NB4 (cell line): ENCODE results near the gene TLCD5.
A peak's percentile ranks its signal among the peaks of the same experiment; 100 is the strongest.

Experiments
- DNase-seq: peaks from one replicate; pipeline ENCODE4 v3.0.0; 2010; ENCODE audit warnings: low read depth
- H3K4me3 ChIP-seq: one replicate; pipeline ENCODE4 v1.5.1; 2011; ENCODE audit warnings: mild to moderate bottlenecking, low read depth, low read length, moderate library complexity
- CTCF ChIP-seq: IDR thresholded peaks from one replicate; pipeline ENCODE4 v1.5.1; 2012; ENCODE audit warnings: low read depth, low read length
- MYC ChIP-seq: IDR thresholded peaks from 2 replicates; pipeline ENCODE4 v1.6.1; 2011; ENCODE audit warnings: low read depth, low read length
- POLR2A ChIP-seq: IDR thresholded peaks from 2 replicates; pipeline ENCODE4 v1.6.1; 2011; ENCODE audit warnings: mild to moderate bottlenecking; ENCODE audit not compliant: insufficient read length; ENCODE audit errors: extremely low read depth
- TF ChIP-seq, protein P1 (sequence below): IDR thresholded peaks from 2 replicates; pipeline ENCODE4 v1.6.1; 2011; ENCODE audit warnings: low read depth, low read length

The TLCD5 gene

GRCh38 chr11:120285256-120285655, 39.8 kb upstream of the TLCD5 start:
- H3K4me3 ChIP-seq, result no peak overlapping the region
- DNase-seq, result no peak
- TF ChIP-seq, protein P1, sequence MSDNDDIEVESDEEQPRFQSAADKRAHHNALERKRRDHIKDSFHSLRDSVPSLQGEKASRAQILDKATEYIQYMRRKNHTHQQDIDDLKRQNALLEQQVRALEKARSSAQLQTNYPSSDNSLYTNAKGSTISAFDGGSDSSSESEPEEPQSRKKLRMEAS, result no peak
- TF ChIP-seq MYC (no peak), POLR2A (no peak)

GRCh38 chr11:120288021-120288420, 37.1 kb upstream of the TLCD5 start:
- no peak overlapping the region for H3K4me3 ChIP-seq
- DNase-seq, result no peak
- TF ChIP-seq, protein P1, result no peak
- TF ChIP-seq MYC, result no peak
- no peak for TF ChIP-seq CTCF
- no peak for TF ChIP-seq POLR2A

GRCh38 chr11:120289426-120289825, 35.7 kb upstream of the TLCD5 start:
- no peak for DNase-seq
- TF ChIP-seq, protein P1, result no peak
- TF ChIP-seq MYC, result no peak
- no peak for TF ChIP-seq CTCF
- no peak for TF ChIP-seq POLR2A
- no peak overlapping the region for H3K4me3 ChIP-seq

DNA sequence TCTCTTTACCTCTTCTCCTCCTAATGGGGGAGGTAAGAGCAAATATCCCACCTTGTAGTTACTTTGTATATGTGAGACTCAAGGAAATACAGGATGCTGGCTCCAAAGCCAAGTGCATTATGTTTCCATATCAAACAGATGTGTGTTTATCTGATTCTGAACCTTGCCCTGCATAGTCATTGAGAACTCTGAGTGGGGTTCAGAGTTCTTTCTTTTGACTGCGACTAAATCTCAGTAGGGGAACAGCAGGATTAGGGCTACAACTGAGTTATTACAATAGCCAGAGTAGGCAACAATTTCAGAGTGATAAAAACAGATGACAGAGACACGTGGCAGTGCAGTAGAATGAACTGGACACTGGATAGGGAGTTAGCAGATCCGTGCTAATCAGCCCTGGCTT, 34.1 kb upstream of the TLCD5 start:
- no peak overlapping the region for H3K4me3 ChIP-seq
- no peak for TF ChIP-seq CTCF
- TF ChIP-seq, protein P1, result no peak
- no peak for TF ChIP-seq MYC
- TF ChIP-seq POLR2A, result no peak
- no peak for DNase-seq

DNA sequence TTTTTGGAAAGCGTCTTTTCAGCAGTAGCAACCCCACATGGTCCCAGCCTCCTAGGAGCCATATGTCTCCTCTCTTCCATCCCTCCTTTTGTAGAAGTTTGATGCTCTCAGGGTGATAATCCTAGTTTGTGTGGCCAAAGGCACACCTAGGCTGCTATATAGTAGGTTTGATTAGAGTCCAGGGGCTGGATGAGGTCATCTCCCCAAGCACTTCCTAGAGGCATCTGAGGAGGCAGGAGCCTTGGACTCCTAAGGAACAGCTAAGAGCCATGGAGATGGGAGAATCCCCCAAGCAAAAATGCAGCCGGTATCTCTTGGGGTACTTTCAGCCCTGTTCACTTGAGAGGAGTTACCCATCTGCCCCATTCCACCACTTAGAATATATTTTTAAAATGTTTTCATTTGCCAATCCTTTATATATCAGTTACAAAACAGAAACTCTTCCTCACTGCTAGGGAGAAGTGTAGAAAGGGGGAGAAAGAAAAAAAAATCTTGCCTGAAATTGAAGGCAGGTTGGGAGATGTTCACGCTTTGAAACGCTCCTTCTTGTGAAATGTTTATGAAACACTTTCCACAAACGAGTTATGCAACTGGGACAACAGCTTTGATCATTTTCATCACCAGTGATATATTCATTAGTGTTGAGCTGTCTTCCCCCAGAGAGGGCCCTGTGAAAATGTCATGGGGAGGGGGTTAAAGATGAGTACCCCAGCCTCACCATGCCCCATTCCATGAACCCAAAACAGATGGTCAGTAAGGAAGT, 31.9 kb upstream of the TLCD5 start:
- H3K4me3 ChIP-seq, result no peak overlapping the region
- DNase-seq, result peak; percentile 13
- TF ChIP-seq POLR2A, result no peak
- TF ChIP-seq CTCF, result no peak

GRCh38 chr11:120294096-120294495, 31.0 kb upstream of the TLCD5 start:
- no peak for TF ChIP-seq CTCF
- no peak overlapping the region for H3K4me3 ChIP-seq
- no peak for DNase-seq
